Measurements from ENCODE around the gene TGM5.
"Not testable (repeated sequence)": the region's sequence is repeated elsewhere in the genome, so short reads cannot be mapped to it uniquely, and the experiment has no call there.

The TGM5 gene, protein sequence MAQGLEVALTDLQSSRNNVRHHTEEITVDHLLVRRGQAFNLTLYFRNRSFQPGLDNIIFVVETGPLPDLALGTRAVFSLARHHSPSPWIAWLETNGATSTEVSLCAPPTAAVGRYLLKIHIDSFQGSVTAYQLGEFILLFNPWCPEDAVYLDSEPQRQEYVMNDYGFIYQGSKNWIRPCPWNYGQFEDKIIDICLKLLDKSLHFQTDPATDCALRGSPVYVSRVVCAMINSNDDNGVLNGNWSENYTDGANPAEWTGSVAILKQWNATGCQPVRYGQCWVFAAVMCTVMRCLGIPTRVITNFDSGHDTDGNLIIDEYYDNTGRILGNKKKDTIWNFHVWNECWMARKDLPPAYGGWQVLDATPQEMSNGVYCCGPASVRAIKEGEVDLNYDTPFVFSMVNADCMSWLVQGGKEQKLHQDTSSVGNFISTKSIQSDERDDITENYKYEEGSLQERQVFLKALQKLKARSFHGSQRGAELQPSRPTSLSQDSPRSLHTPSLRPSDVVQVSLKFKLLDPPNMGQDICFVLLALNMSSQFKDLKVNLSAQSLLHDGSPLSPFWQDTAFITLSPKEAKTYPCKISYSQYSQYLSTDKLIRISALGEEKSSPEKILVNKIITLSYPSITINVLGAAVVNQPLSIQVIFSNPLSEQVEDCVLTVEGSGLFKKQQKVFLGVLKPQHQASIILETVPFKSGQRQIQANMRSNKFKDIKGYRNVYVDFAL

GRCh38 chr15:43266834-43267233, at the start of gene TGM5:
TSS of gene TGM5 (minus strand) at chr15:43266928. CDS start at chr15:43266849, 79 bp downstream.
- in situ Hi-C loops (cut with MboI; ENCODE audit: low sequenced_read_pairs): no loop called here

DNA sequence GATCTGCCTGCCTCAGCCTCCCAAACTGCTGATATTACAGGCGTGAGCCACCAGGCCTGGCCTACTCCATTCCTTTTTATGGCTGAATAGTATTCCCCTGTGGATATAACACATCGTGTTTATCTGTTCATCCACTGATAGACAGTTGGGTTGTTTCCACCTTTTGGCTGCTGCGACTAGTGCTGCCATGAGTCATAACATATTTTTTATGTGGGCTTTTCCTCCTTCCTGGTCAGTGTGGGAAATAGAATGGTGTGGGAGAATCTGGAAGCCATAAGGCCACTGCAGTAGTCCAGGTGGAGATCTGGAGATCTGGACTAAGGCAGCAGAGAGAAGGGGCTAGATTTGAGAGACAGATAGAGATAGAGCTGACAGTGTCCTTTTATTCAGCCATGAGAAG, 47.4 kb upstream of the TGM5 start:
- in situ Hi-C loops (cut with MboI; ENCODE audit: low sequenced_read_pairs): no loop called here

DNA sequence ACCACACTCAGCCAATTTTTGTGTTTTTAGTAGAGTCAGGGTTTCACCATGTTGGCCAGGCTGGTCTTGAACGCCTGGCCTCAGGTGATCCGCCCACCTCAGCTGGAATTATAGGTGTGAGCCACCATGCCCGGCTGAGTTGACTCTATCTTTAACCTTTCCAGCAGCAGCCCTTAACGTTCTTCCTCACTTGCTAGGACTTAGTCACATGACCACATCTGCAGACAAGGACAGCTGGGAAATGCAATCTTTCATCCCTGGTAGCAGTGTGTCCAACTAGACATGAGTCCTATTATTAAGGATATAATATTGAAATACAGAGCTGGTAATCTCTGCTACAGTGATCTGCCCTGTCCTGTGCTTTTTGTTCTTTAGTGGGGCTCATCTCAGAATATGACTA, 45.6 kb upstream of the TGM5 start:
- in situ Hi-C loops (cut with MboI; ENCODE audit: low sequenced_read_pairs): no loop called here

DNA sequence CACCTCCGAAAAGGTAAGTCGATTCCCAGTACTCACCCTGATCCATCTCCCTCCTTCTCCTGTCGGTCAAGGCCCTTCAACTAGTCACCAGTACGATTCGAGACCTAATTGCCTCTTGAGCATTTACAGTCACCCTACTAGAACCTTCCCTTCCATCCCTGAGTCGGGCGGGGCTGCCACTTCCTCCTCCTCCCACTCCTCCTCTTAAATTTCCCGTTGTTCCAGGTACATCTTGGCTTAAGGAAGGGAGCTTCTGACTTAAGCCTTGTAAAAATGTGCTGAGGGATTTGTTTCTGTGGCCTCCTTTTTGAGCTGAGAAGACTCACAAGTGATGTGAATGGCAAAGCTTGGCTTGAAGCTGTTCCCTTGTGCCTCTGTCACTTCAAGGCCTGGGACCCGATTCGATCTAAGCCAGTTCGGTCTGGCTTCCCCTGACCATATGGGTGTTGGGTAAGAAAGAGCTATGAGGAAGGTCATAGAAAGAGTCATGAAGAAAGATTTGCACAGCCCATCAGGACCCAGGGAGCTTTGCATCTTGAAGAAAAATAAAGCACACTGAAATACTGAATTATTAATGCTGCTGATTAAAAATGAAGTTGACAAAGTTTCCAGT, 35.6 kb upstream of the TGM5 start, which contains the start of gene TGM7:
TGM7 (minus strand) TSS at position 51 of the 613 bp plus-strand sequence.
- in situ Hi-C loops (cut with MboI; ENCODE audit: low sequenced_read_pairs): no loop called here

GRCh38 chr15:43299884-43300283, 33.2 kb upstream of the TGM5 start:
- in situ Hi-C loops (cut with MboI; ENCODE audit: low sequenced_read_pairs): no loop called here

DNA sequence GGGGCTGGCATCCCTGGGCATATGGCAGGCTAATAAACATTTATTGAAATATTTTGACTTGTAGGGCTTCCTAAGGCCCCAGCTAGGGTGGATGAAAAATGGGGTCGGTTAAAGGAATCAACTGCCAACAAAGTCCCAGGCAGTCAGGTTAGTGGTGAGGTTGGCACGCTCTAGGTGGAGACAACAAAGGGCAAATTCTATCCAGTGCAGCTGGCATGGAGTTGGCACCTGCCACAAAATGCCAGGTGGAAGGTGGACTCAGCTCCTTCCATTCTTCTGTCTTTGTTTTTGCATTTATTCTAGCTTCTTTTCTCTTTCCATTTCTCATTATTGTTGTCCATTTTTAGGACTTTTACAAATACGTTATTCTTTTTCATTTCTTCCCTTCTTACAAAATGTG, 32.7 kb upstream of the TGM5 start:
- in situ Hi-C loops (cut with MboI; ENCODE audit: low sequenced_read_pairs): no loop called here

DNA sequence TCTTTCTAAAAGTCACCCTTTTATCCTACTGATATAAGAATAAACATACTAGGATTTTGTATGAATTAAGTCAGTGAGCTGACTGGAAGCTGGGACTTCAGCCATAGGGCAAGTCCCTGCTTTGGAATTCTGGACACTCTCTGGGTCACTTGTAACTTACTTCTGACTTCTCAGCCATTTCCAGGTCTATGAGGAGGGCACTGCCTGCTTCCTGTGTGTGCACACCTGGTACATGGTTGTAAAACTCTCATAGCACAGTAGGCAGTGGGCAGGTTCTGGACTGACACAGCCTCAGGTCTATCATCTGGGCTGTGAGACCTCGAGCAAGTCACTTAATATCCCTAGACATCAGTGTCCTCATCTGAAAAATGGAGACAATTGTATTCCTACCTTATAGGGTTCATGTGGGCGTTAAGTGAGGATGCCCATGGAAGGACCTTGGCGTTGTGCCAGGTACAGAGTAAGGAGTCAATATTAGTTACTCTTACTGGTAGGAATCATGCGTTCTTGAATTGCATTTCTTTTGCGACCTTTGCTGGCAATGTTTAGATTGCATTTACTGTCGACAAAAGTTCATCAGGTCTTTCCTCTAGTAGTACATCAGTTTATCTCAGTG, 27.5 kb upstream of the TGM5 start:
- in situ Hi-C loops (cut with MboI; ENCODE audit: low sequenced_read_pairs): no loop called here

DNA sequence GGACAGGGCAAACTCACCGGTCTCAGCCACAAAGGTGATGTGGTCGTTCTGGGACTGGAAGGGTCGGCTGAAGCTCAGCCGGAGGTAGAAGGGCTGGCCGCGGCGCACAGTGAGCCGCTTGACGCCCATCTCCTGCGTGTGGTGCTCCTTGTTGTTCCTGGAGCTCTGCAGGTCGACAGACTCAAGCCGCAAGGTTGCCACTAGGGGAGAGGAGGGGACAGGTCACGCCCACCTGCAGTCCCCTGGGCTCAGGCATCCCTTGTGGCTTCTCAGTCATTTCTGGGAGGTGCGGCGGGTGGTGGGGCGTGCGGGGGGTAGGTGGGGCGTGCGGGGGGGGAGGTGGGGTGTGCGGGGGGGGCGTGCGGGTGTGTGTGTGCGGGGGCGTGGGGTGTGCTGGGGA, 26.7 kb upstream of the TGM5 start:
- in situ Hi-C loops (cut with MboI; ENCODE audit: low sequenced_read_pairs): no loop called here

DNA sequence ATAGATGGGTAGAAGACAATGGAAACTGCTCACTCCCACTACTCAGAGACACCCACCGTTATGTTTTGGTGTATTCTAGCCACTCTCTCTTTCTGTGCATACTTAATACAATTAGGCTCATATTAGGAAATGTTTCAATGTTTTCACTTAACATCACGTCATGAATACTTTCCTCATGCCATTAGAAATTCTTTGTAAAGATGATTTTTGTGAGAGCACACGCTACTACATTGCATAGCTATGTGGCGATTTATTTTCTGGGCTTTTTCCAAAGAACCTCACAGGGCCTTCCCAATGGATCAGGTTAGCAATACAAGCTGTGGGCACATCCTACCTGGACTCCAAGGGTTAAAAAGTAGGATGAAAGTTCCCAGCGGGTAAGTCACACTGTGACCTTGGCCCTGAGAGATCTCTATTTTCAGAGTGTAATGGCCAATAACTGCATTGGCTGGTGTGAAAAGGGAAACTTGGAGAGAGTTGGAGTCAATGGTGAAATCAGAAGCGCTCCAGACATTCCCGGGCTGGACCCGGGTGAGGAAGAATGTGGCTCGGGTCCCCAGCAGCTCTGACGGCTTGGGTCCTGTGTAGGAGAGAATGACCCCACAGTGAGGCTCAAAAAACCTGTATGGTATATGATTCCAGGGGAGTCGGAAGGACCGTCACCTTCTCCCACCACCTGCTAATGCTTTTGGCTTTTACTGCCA, 25.8 kb upstream of the TGM5 start:
- in situ Hi-C loops (cut with MboI; ENCODE audit: low sequenced_read_pairs): no loop called here

- in situ Hi-C loops (cut with MboI; ENCODE audit: low sequenced_read_pairs): not testable (repeated sequence)
Observed at GRCh38 chr15:43289656-43290055, 22.9 kb upstream of the TGM5 start.

DNA sequence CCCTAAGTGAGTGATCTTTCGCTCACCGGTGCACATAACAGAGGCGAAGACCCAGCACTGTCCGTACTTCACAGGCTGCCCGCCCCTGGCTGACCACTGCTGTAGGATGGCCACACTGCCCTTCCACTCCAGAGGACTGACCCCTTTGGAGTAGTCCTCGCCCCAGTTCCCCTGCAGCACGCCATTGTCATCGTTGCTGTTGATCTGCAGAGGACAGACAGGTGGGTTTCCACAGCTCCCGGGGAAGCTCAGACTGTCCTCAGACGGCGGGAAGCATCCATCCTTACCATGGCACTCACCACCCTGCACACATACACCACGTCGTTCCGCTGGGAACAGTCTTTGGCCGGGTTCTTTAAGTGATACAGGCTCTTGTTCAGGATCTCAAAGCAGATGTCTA, 20.5 kb upstream of the TGM5 start:
- in situ Hi-C loops (cut with MboI; ENCODE audit: low sequenced_read_pairs): no loop called here

- in situ Hi-C loops (cut with MboI; ENCODE audit: low sequenced_read_pairs): no loop called here
Observed at GRCh38 chr15:43286074-43286473, 19.3 kb upstream of the TGM5 start.

- in situ Hi-C loops (cut with MboI; ENCODE audit: low sequenced_read_pairs): no loop called here
Observed at GRCh38 chr15:43285609-43286037, 18.9 kb upstream of the TGM5 start.

DNA sequence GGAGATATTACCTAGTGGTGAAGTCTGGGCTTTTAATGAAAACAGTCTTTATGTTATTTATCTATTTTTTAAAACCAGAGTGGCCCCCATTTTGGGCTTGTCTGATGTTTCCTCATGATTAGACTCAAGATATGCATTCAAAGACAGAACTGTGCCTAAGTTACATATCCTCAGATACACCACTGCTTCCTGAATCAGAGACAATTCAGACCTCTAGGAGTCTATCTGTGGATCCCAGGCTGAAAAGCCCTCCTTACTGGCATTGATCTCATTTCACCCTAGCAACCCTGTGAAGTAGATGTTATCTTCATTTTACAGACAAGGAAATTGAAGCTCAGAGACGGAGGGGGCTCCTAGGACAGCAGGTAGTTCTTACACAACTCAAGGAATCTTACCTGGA, 16.8 kb upstream of the TGM5 start:
- in situ Hi-C loops (cut with MboI; ENCODE audit: low sequenced_read_pairs): no loop called here

- in situ Hi-C loops (cut with MboI; ENCODE audit: low sequenced_read_pairs): no loop called here
Observed at GRCh38 chr15:43281926-43282602, 15.3 kb upstream of the TGM5 start.

- in situ Hi-C loops (cut with MboI; ENCODE audit: low sequenced_read_pairs): no loop called here
Observed at GRCh38 chr15:43280996-43281395, 14.3 kb upstream of the TGM5 start.

- in situ Hi-C loops (cut with MboI; ENCODE audit: low sequenced_read_pairs): loop anchor here (5.0 kb wide), 1 partner anchor 42 kb away; no protein-coding TSS in a partner anchor
Observed at GRCh38 chr15:43279496-43279895, 12.8 kb upstream of the TGM5 start.

DNA sequence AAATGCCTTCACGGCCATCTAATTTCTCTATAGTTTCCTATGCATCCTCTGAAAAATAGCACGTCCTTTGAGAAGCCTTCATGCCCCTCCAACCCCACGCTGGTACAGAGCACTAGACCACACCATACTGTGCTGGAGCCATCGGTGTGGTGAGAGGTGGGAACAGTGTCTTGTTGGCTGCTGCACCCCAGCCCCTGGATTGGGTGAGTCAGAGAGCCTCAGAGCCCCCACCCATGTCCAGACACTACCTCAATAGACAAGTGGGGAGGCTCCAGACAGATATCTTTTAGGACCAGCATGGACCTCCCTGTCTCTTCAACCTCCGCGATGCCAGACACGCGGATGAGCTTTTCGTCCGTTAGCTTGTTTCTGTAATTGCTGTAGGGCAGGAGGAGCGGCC, 12.1 kb upstream of the TGM5 start:
- in situ Hi-C loops (cut with MboI; ENCODE audit: low sequenced_read_pairs): loop anchor here (5.0 kb wide), 1 partner anchor 42 kb away; no protein-coding TSS in a partner anchor

GRCh38 chr15:43277901-43278300, 11.2 kb upstream of the TGM5 start:
- in situ Hi-C loops (cut with MboI; ENCODE audit: low sequenced_read_pairs): loop anchor here (5.0 kb wide), 1 partner anchor 41 kb away; no protein-coding TSS in a partner anchor
